Measurements from ENCODE around the gene AZIN2.
"Not testable (repeated sequence)": the region's sequence is repeated elsewhere in the genome, so short reads cannot be mapped to it uniquely, and the experiment has no call there.

The AZIN2 gene

DNA sequence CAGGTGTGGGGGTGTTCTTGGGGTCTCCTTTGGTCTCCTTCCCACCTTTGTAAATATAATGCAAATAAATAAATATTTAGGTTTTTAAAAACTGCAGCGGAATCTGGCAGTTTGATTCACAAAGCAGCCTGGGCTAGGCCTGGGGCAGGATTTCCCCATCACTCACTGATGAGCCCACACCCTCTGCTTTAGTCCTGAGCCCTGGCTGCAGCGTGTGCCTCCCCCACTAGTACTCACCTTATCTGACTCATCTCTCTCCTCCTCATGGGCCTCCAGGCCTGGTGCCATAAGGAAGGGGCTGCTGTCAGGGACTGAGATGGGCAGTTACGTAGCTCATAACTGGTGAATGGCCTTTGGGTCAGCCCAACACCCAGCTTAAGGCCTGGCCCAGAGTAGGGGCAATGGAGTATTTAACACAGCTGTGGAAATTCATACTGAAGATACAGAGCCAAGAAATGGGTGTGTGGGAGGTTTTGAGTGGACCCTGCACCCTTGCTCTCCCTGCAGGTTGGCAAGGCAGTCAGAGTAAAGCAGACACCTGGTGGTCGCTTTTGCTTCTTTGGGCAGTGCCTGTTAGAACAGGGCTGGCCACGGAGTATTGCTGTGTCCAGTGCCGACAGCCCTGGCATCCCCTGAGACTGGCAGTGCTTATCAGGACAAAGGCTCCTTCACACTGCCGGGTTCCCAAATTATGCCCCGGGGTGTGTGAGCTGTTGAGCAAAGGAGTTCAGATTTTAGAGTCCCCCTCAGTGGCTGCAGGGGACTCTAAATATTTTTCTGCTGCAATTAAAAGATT lies 39.7 kb downstream of the AZIN2 start:
- Histone ChIP-seq H3K36me3 (ENCODE audit: control insufficient read depth, low read depth, low read length) (no peaks in the 10 kb centered on the region), H3K9me3 (ENCODE audit: control insufficient read depth, low read depth, low read length) (no peaks in the 10 kb centered on the region), H3K4me1 (ENCODE audit: control insufficient read depth, low read depth, low read length) (peaks cover 2% of the 10 kb centered on the region), H3K27me3 (ENCODE audit: control insufficient read depth, insufficient read depth, low read length) (peaks cover 21% of the 10 kb centered on the region), H3K4me3 (ENCODE audit: low read length) (no peak overlapping the region), H3K9ac (ENCODE audit: low read length) (no peak overlapping the region), H3K27ac (ENCODE audit: low read length) (no peak overlapping the region)

DNA sequence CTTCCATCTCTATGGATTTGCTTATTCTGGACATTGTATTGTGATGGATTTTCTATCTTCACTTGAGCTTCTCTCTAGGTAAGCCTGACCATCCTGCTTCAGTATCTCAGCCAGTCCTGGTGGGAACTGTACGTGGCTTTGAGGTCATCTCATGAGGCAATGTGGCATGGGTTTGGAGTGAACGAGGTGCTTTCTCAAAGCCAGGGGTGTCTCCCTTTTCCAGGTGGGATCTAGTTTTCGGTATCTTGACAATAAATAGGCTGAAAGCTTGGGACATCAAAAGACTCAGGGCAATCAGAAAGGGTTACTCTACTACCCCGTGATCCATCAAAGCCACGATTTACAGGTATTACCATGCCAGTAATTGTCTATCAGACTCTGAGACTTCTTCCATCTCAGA lies 40.8 kb downstream of the AZIN2 start:
- no peak overlapping the region for H3K27ac ChIP-seq (ENCODE audit: low read length)
- no peak overlapping the region for H3K9ac ChIP-seq (ENCODE audit: low read length)
- peaks cover 21% of the 10 kb centered on the region for H3K27me3 ChIP-seq (ENCODE audit: control insufficient read depth, insufficient read depth, low read length)
- H3K4me3 ChIP-seq (ENCODE audit: low read length): no peak overlapping the region
- no peaks in the 10 kb centered on the region for H3K9me3 ChIP-seq (ENCODE audit: control insufficient read depth, low read depth, low read length)
- peaks cover 2% of the 10 kb centered on the region for H3K4me1 ChIP-seq (ENCODE audit: control insufficient read depth, low read depth, low read length)
- H3K36me3 ChIP-seq (ENCODE audit: control insufficient read depth, low read depth, low read length): no peaks in the 10 kb centered on the region

- H3K4me1 ChIP-seq (ENCODE audit: control insufficient read depth, low read depth, low read length): peaks cover 5% of the 10 kb centered on the region
- no peak overlapping the region for H3K27ac ChIP-seq (ENCODE audit: low read length)
- H3K27me3 ChIP-seq (ENCODE audit: control insufficient read depth, insufficient read depth, low read length): peaks cover 21% of the 10 kb centered on the region
- no peaks in the 10 kb centered on the region for H3K9me3 ChIP-seq (ENCODE audit: control insufficient read depth, low read depth, low read length)
- no peak overlapping the region for H3K4me3 ChIP-seq (ENCODE audit: low read length)
- no peak overlapping the region for H3K9ac ChIP-seq (ENCODE audit: low read length)
- no peaks in the 10 kb centered on the region for H3K36me3 ChIP-seq (ENCODE audit: control insufficient read depth, low read depth, low read length)
Observed at GRCh38 chr1:33122483-33123178, 41.7 kb downstream of the AZIN2 start.

DNA sequence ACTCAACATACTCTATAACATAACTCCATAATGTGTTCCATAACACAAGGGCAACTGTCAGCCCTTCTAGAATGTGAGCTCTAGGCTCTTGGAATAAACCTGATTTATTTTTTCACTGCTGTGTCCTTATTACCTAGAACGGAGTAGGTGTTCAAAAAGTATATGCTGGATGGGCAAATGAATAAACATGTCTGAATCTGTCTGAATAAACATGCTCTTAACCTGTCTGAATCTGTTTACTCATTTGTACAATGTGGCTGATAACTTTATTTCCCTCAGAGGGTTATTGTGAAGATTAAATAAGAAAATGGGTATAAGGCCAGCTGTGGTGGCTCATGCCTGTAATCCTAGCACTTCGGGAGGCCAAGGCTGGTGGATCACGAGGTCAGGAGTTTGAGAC lies 42.3 kb downstream of the AZIN2 start:
- Histone ChIP-seq H3K4me3 (ENCODE audit: low read length) (no peak overlapping the region), H3K4me1 (ENCODE audit: control insufficient read depth, low read depth, low read length) (peaks cover 10% of the 10 kb centered on the region), H3K27ac (ENCODE audit: low read length) (no peak overlapping the region), H3K36me3 (ENCODE audit: control insufficient read depth, low read depth, low read length) (no peaks in the 10 kb centered on the region), H3K27me3 (ENCODE audit: control insufficient read depth, insufficient read depth, low read length) (peaks cover 21% of the 10 kb centered on the region), H3K9me3 (ENCODE audit: control insufficient read depth, low read depth, low read length) (no peaks in the 10 kb centered on the region), H3K9ac (ENCODE audit: low read length) (no peak overlapping the region)

- H3K9me3 ChIP-seq (ENCODE audit: control insufficient read depth, low read depth, low read length); H3K27ac ChIP-seq (ENCODE audit: low read length); H3K9ac ChIP-seq (ENCODE audit: low read length); H3K4me3 ChIP-seq (ENCODE audit: low read length); H3K36me3 ChIP-seq (ENCODE audit: control insufficient read depth, low read depth, low read length): not testable (repeated sequence)
- H3K4me1 ChIP-seq (ENCODE audit: control insufficient read depth, low read depth, low read length): peaks cover 12% of the 10 kb centered on the region
- peaks cover 21% of the 10 kb centered on the region for H3K27me3 ChIP-seq (ENCODE audit: control insufficient read depth, insufficient read depth, low read length)
Observed at GRCh38 chr1:33124647-33125046, 43.7 kb downstream of the AZIN2 start.

- Histone ChIP-seq H3K4me1 (ENCODE audit: control insufficient read depth, low read depth, low read length) (peaks cover 9% of the 10 kb centered on the region), H3K27me3 (ENCODE audit: control insufficient read depth, insufficient read depth, low read length) (peaks cover 21% of the 10 kb centered on the region), H3K9ac (ENCODE audit: low read length) (peak overlapping the region; percentile 74), H3K4me3 (ENCODE audit: low read length) (peak overlapping the region; percentile 78), H3K36me3 (ENCODE audit: control insufficient read depth, low read depth, low read length) (no peaks in the 10 kb centered on the region), H3K9me3 (ENCODE audit: control insufficient read depth, low read depth, low read length) (no peaks in the 10 kb centered on the region), H3K27ac (ENCODE audit: low read length) (peak overlapping the region; percentile 8)
Observed at GRCh38 chr1:33126411-33127000, 45.6 kb downstream of the AZIN2 start.

DNA sequence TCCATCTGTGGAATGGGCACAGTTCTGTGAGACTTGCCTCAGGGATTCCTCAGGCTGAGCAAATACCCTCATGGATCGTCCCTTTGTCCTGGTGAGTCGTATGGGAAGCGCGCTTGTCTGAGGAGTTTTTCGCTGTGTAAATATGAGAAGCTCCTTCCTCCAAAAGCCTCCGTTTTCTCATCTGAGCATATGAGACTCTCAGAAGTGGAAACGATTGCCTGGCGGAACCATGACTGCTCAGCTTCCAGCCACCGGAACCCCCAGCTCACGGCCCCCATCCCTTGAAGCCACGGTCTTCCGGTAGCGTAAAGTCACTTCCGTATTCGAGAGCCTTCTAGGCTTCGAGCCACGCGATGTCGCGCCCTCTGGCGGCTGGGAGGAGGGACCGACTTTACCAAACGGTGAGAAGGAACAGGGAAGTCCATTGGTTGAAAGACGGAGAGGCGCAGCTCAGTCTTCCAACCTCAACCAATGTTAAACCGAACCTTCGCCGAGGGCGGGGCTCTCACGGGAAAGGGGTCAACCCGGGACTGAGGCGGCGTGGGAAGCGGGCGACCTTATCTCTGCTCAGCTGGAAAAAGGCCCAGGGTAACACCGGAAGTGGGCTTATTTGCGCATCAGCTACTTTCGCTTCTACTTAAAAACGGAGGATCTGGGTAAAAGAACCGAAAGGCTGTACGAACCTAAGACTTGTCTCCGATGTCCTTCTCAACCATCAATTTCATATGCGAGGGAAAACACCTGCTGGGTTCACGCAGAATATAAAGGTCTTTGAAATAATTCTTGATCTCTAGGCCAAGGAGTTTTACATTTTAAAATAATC lies 46.3 kb downstream of the AZIN2 start:
- Histone ChIP-seq H3K9me3 (ENCODE audit: control insufficient read depth, low read depth, low read length) (no peaks in the 10 kb centered on the region), H3K27ac (ENCODE audit: low read length) (peak overlapping the region; percentile 34), H3K4me1 (ENCODE audit: control insufficient read depth, low read depth, low read length) (peaks cover 9% of the 10 kb centered on the region), H3K36me3 (ENCODE audit: control insufficient read depth, low read depth, low read length) (no peaks in the 10 kb centered on the region), H3K27me3 (ENCODE audit: control insufficient read depth, insufficient read depth, low read length) (peaks cover 14% of the 10 kb centered on the region), H3K4me3 (ENCODE audit: low read length) (peak overlapping the region; percentile 78), H3K9ac (ENCODE audit: low read length) (peak overlapping the region; percentile 74)

- H3K9me3 ChIP-seq (ENCODE audit: control insufficient read depth, low read depth, low read length): no peaks in the 10 kb centered on the region
- no peaks in the 10 kb centered on the region for H3K27me3 ChIP-seq (ENCODE audit: control insufficient read depth, insufficient read depth, low read length)
- H3K4me1 ChIP-seq (ENCODE audit: control insufficient read depth, low read depth, low read length): peaks cover 9% of the 10 kb centered on the region
- no peak overlapping the region for H3K27ac ChIP-seq (ENCODE audit: low read length)
- H3K4me3 ChIP-seq (ENCODE audit: low read length): no peak overlapping the region
- no peaks in the 10 kb centered on the region for H3K36me3 ChIP-seq (ENCODE audit: control insufficient read depth, low read depth, low read length)
- H3K9ac ChIP-seq (ENCODE audit: low read length): no peak overlapping the region
Observed at GRCh38 chr1:33128781-33129180, 47.8 kb downstream of the AZIN2 start.

DNA sequence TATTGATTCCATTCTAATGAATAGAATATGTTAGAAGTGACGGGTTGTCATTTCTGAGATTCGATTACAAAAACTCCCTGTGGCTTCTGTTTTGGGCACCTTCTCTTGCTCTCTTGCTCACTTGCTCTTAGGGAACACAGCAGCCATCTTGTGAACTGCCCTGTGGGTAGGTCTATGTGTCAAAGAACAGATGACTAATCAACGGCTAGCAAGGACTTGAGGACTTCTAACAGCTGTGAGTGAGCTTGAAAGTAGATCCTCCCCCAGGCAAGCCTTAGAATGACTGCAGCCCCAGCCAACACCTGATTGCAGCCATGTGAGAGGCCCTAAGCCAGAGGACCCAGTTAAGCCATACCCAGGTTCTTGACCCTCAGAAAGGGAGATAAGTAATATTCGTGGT lies 49.3 kb downstream of the AZIN2 start:
- Histone ChIP-seq H3K36me3 (ENCODE audit: control insufficient read depth, low read depth, low read length) (no peaks in the 10 kb centered on the region), H3K9ac (ENCODE audit: low read length) (no peak overlapping the region), H3K27me3 (ENCODE audit: control insufficient read depth, insufficient read depth, low read length) (no peaks in the 10 kb centered on the region), H3K9me3 (ENCODE audit: control insufficient read depth, low read depth, low read length) (no peaks in the 10 kb centered on the region), H3K4me1 (ENCODE audit: control insufficient read depth, low read depth, low read length) (peaks cover 9% of the 10 kb centered on the region), H3K27ac (ENCODE audit: low read length) (no peak overlapping the region), H3K4me3 (ENCODE audit: low read length) (no peak overlapping the region)

GRCh38 chr1:33131191-33131590 lies 50.2 kb downstream of the AZIN2 start:
- Histone ChIP-seq H3K36me3 (ENCODE audit: control insufficient read depth, low read depth, low read length) (no peaks in the 10 kb centered on the region), H3K27ac (ENCODE audit: low read length) (no peak overlapping the region), H3K9me3 (ENCODE audit: control insufficient read depth, low read depth, low read length) (no peaks in the 10 kb centered on the region), H3K27me3 (ENCODE audit: control insufficient read depth, insufficient read depth, low read length) (no peaks in the 10 kb centered on the region), H3K9ac (ENCODE audit: low read length) (no peak overlapping the region), H3K4me3 (ENCODE audit: low read length) (no peak overlapping the region), H3K4me1 (ENCODE audit: control insufficient read depth, low read depth, low read length) (peaks cover 9% of the 10 kb centered on the region)

- no peaks in the 10 kb centered on the region for H3K27me3 ChIP-seq (ENCODE audit: control insufficient read depth, insufficient read depth, low read length)
- H3K36me3 ChIP-seq (ENCODE audit: control insufficient read depth, low read depth, low read length): no peaks in the 10 kb centered on the region
- no peak overlapping the region for H3K27ac ChIP-seq (ENCODE audit: low read length)
- H3K9me3 ChIP-seq (ENCODE audit: control insufficient read depth, low read depth, low read length): no peaks in the 10 kb centered on the region
- no peak overlapping the region for H3K9ac ChIP-seq (ENCODE audit: low read length)
- H3K4me1 ChIP-seq (ENCODE audit: control insufficient read depth, low read depth, low read length): peaks cover 8% of the 10 kb centered on the region
- H3K4me3 ChIP-seq (ENCODE audit: low read length): no peak overlapping the region
Observed at GRCh38 chr1:33132549-33132948, 51.6 kb downstream of the AZIN2 start.
